Hematopoietic multipotent progenitor cell treated with erythropoietin and hydrocortisone succinate and interleukin-3 and kit ligand, for 6 days (in vitro differentiated cells): ENCODE results near the gene LCP2.
"Not testable (repeated sequence)": the region's sequence is repeated elsewhere in the genome, so short reads cannot be mapped to it uniquely, and the experiment has no call there.

Experiments
- DNase-seq: peaks from one replicate; pipeline ENCODE4 v3.0.0-alpha.2; 2015

Gene LCP2

GRCh38 chr5:170246126-170246870 is 51.3 kb downstream of the LCP2 start:
- no peak for DNase-seq

GRCh38 chr5:170245436-170245835 is 52.1 kb downstream of the LCP2 start:
- DNase-seq = not testable (repeated sequence)

- DNase-seq = no peak
Measured at GRCh38 chr5:170238456-170239196, 59.0 kb downstream of the LCP2 start.

- no peak for DNase-seq
Measured at GRCh38 chr5:170235876-170236864, 61.4 kb downstream of the LCP2 start.

GRCh38 chr5:170233358-170233892 is 64.2 kb downstream of the LCP2 start:
- DNase-seq = no peak

- no peak for DNase-seq
Measured at GRCh38 chr5:170232786-170233185, 64.8 kb downstream of the LCP2 start, which contains the start of gene C5orf58. TSS of gene C5orf58 (plus strand) at chr5:170232985. CDS start at chr5:170234977, 1,992 bp downstream.

GRCh38 chr5:170228762-170229435 is 68.7 kb downstream of the LCP2 start:
- no peak for DNase-seq

GRCh38 chr5:170226661-170227060 is 70.9 kb downstream of the LCP2 start:
- no peak for DNase-seq

GRCh38 chr5:170226129-170226615 is 71.4 kb downstream of the LCP2 start:
- DNase-seq = no peak

GRCh38 chr5:170225326-170226128 is 72.0 kb downstream of the LCP2 start:
- peak; percentile 88 for DNase-seq

- DNase-seq = no peak
Measured at GRCh38 chr5:170223906-170224305, 73.7 kb downstream of the LCP2 start.

- no peak for DNase-seq
Measured at GRCh38 chr5:170223360-170223759, 74.2 kb downstream of the LCP2 start.

GRCh38 chr5:170221327-170221741 is 76.2 kb downstream of the LCP2 start:
- DNase-seq = peak; percentile 27

- no peak for DNase-seq
Measured at GRCh38 chr5:170220191-170220590, 77.4 kb downstream of the LCP2 start.

GRCh38 chr5:170219615-170220014 is 78.0 kb downstream of the LCP2 start:
- DNase-seq = no peak

- DNase-seq = no peak
Measured at GRCh38 chr5:170218726-170219125, 78.9 kb downstream of the LCP2 start.

GRCh38 chr5:170217831-170218230 is 79.7 kb downstream of the LCP2 start:
- no peak for DNase-seq

GRCh38 chr5:170216257-170216864 is 81.2 kb downstream of the LCP2 start:
- DNase-seq = peak; percentile 77

- DNase-seq = no peak
Measured at GRCh38 chr5:170211575-170212334, 85.8 kb downstream of the LCP2 start.

GRCh38 chr5:170206958-170207357 is 90.6 kb downstream of the LCP2 start:
- no peak for DNase-seq
